GM18526 (cell line): ENCODE measurements around the gene TRUB2.
A peak's percentile ranks its signal among the peaks of the same experiment; 100 is the strongest.

Experiments used
- POLR2A ChIP-seq: IDR thresholded peaks from 3 replicates; pipeline ENCODE4 v1.6.1; 2011; ENCODE audit not compliant: insufficient read length; ENCODE audit errors: extremely low read depth

TRUB2 gene, protein sequence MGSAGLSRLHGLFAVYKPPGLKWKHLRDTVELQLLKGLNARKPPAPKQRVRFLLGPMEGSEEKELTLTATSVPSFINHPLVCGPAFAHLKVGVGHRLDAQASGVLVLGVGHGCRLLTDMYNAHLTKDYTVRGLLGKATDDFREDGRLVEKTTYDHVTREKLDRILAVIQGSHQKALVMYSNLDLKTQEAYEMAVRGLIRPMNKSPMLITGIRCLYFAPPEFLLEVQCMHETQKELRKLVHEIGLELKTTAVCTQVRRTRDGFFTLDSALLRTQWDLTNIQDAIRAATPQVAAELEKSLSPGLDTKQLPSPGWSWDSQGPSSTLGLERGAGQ

DNA sequence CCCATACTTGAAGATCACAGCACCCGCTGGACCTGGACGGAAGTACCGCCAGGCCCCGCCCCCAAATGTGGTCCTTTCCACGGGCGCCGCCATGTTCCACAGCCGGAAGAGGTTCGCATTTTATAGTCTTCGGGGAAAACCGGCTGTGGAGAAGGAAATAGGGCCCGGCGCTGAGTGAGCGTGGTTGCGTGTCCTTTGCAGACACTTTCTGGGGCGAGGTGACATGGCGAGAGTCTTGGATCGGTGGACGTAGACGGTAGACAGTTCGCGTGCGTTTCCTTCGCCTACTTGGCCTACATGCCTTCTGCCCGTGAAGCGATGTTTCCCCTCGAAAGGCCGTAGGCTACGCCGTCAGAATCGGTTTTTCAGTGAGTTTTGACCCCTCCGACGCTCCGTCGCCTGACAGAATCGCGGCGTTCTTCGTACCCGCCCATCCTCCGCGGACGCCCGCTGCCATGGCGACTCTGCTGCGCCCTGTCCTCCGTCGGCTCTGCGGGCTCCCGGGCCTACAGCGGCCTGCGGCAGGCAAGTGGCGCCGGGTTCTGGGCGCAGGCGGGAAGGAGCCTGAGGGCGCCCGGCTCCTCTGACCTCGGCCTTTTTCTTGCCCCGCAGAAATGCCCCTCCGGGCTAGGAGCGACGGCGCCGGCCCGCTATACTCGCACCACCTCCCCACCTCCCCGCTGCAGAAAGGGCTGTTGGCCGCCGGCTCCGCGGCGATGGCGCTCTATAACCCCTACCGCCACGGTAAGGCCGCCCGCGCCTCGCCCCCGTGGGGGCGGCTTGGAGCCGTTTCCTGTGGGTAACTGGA is at the start of gene TRUB2, which contains the start of gene COQ4:
TSS of gene TRUB2 (minus strand) at position 44 of the 808 bp plus-strand sequence. CDS start at position 5, 39 bp downstream.
TSS of gene COQ4 (plus strand) at position 436 of the 808 bp plus-strand sequence. CDS start at position 456, 20 bp downstream.
- peak; percentile 81 for TF ChIP-seq POLR2A

DNA sequence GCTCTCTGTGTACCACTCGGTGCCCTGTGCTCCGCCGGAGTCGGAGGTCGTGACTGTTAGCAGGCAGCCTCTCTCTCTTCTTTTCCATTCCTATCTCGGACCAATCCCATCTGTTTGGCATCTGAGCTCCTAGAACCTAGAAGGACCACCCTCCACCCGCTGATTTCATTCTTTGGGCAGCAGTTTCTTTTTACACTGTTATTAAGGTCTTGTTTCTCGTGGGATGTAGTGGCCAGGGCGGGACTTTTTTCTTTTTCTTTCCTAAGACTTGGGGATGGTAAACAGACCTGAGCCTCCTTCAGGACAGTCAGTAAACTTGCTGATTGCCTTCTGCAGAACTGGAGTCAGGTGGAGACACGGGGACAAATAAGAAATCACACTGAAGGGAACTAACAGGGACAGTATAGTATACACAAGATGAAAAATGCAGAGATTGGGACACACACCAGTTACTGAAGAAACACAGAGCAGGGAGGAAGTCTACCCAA is 49.4 kb upstream of the TRUB2 start:
- TF ChIP-seq POLR2A = no peak

DNA sequence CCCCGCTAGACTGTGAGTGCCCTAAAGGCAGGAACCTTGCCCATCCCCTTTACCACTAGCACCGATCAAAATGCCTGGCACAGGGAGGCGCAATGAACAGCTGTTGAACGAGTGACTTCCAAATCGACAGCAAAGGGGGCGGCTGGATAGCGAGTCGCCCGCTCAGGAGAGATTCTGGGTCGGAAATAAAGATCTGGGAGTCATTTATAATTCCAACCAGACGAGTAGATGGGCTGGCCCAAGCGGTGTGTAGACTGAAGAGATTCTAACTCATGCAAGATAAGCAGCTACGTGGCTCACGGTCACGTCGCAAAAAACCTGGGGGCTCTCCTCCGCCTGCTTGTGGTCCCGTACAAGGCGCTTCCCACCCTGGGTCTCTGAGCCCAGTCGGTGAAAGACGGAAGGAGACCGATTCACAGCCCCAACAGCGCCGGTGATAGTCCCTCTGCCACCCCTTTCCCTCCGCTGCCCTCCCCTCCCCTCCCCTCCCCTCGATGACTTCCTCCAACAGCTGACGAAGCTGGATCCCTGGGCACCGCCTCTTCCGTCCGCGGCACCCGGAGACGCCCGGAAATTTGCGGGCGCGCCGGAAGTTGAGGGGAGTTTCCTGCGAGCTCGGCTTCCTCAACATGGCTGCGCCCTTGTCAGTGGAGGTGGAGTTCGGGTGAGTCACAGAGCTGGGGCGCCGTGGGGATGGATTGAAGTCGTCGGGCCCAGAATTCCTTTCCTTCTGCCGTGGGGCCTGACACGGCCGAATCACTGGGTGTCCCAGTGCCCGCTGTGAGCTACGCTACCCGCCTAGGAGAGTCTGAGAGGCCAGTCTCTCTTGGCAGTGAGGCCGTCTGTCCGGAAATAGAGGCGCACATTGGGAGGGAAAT is 48.7 kb upstream of the TRUB2 start, which contains the start of gene URM1:
TSS of gene URM1 (plus strand) at position 623 of the 878 bp plus-strand sequence. CDS start at position 630, 7 bp downstream.
- TF ChIP-seq POLR2A = peak; percentile 81

DNA sequence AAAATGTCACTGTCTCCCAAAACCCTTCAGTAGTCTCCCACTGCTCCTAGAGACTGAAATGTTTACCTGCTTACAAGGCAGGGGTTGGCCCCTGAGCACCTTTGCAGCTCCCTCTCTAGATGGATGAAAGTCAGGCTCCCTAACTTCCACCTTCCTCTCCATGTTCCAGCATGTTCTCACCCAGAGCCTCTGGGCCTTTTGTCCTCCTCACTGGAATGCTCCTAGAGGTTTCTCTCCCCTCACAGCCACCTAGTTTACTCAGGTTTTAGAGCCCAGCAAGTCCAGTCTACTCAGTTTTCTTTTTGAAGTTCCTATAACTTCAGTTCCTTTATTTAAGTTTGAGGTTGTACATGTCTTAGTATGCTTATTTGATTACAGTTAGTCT is 48.1 kb upstream of the TRUB2 start:
- no peak for TF ChIP-seq POLR2A

DNA sequence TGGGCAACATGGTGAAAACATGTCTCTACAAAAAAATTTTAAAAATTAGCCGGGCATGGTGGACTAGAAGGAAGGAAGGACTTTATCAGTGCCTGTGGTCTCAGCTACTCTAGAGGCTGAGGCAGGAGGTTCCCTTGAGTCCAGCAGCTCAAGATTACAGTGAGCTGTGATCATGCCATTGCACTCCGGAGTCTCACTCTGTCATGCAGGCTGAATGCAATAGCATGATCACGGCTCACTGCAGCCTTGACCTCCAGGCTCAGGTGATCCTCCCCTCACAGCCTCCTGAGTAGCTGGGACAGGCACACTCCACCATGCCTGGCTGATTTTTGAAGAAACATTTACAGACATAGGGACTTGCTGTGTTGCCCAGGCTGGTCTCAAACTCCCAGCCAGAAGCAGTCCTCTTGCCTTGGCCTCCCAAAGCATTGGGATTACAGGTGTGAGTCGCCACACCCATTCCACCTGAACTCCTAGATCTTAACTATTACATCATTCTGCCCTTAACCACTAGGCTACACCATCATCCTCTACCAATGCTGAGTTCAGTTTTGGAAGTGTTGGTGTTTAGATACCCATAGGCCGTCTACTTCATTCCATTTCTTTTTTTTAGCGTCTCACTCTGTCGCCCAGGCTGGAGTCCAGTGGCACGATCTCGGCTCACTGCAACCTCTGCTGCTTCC is 46.9 kb upstream of the TRUB2 start:
- TF ChIP-seq POLR2A = no peak

DNA sequence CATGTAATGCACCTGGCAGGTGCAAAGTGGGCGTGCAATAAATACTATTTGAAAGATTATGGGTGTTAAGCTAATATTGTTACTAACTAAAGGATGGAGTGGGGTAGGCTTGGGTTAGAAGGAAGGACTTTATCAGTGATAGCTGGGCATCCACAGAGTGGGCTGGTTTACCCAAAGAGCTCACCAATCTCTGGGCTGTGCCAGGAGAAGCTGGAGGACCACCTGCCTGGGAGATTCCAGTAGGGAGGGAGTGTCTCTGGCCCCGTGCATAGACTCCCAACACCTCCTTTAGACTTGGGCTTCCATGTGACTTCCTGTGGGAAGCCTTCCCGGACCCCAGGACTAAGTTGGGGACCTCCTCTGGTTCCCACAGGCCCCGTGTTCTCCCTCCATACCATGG is 43.3 kb upstream of the TRUB2 start:
- no peak for TF ChIP-seq POLR2A

DNA sequence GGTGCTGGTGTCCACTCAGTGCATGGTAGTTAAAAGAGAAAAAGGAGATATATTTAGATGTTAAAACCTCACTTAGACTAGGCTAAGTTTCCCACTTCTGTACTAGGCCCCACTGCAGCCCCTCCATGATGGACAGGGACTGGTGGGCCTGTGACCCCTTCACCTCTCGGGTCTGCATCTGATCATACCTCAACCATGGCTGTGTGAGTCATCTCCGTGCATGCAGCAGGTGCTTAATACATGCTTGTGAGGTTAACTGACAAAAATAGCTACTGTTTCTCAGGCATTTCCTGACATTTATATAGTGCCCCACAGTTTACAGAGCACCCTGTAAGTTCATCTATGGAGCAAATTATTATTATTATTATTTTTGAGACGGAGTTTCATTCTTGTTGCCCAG is 40.5 kb upstream of the TRUB2 start:
- TF ChIP-seq POLR2A = no peak

DNA sequence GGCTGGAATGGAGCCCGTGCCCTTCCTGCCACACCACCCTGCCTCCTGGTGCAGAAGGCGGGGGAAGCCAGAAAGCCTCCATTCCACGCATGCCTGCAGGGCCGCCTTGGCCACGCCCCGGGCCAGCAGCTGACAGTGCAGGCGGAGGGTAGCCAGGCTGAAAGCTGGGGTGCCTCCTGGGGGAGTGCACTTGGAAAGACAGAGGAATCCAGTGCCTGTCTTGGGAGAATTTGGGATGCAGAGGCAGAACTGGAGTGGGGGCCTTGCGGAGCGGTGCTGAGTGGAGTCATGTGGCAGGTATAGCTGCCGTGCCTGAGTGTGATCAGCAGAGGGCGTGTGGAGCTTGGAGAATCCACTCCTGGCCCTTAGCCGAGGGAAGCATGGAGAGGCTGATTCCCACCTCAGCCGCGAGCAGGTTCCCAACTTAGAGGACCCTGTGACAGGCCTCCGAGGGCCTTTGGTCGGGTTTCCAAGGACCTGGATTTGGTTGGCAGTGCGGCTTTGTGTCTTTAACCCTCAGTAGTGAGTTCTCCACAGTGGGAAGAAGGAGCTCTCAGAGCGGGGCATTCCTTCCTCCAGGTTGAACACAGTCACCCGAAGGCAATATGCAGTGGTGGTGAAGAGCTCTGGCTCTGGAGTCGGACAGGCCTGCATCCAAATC is 39.9 kb upstream of the TRUB2 start:
- TF ChIP-seq POLR2A = no peak

DNA sequence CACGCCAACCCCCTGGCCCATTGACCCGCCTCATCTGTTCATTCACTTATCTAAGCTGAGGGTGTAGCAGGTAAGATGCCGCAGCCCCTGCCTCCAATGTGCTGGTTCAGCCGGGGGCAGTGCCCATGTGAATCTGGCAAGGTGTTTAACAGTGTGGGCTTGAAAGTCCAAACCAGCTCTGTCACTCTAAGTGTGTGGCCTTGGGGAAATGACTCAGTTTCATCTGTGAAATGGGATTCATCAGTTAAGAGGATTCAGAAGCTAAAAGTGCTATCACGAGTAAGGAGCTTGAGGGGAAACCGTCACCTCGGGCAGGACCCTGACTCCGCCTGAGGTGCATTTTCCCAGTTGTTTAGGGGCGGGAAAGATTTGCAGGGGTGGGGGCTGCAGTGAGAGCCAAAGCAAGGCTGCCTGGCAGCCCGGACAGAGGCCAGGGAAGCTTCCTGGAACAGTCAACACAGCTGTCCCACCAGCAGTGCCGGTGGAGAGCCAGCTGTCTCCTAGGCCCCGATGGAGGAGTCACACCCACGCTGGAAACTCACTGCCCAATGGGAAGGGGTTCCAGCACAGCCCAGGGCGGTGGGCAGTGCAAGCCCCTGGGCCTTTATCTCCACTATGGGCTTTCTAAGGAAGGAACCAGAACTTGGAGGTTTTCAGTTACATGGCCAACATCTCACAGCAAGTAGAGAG is 39.2 kb upstream of the TRUB2 start:
- no peak for TF ChIP-seq POLR2A

DNA sequence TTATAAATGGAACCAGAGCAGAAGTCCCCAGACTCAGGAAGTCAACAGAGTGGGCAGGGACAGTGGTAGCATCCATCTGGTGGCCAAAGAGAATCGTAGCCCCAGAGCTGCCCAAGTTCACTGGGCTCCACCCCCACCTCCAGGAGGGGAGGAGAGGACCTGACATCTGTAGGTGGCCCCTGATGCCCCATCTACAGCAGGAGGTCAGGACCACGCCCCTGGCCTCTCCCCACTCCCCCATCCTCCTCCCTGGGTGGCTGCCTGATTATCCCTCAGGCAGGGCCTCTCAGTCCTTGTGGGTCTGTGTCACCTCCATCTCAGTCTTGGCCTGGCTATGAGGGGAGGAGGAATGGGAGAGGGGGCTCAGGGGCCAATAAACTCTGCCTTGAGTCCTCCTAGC is 38.6 kb upstream of the TRUB2 start:
- TF ChIP-seq POLR2A = no peak

DNA sequence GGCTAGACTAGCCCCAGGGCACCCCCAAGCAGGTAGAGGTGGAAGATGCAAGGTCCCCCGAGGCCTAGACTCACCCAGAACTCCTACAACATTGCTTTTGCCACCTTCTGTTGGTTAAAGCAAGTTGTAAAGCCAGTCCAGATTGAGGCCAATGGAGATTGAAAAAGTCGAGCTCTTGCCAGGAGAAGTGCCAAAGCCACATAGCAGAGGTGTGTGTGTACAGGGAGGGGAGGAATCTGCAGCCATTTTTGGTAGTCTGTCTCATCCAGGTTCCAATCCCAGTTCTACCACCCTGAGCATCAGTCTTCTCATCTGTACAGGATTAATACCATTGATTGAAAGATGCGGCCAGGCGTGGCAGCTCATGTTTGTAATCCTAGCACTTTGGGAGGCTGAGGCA is 36.6 kb upstream of the TRUB2 start:
- no peak for TF ChIP-seq POLR2A

DNA sequence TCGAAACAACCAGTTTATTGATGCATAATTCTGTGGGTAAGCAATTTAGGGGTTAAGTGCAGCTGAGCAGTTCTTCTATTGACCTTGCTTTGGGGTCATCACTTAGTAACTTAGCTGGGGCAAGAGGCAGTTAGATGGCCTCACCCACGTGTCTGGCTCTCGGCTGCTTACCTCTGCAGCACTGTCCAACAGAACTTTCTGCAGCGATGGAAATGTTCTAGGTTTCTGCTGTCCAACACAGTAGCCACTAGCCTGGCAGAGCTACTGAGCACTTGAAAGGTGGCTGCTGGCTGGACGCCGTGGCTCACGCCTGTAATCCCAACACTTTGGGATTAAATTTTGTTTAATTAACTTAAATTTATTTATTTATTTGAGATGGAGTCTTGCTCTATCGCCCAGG is 35.8 kb upstream of the TRUB2 start:
- no peak for TF ChIP-seq POLR2A

DNA sequence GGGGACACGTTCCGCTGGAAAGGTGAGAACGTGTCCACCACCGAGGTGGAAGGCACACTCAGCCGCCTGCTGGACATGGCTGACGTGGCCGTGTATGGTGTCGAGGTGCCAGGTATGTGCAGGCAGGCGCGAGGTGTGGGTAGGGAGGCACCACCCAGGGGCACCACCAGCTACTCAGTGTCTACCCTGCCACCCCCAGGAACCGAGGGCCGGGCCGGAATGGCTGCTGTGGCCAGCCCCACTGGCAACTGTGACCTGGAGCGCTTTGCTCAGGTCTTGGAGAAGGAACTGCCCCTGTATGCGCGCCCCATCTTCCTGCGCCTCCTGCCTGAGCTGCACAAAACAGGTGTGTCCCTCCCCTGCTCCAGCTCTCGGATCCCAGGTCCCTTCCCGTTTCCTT is 33.2 kb upstream of the TRUB2 start:
- no peak for TF ChIP-seq POLR2A
